Measurements from ENCODE around the gene LEFTY2.

DNA sequence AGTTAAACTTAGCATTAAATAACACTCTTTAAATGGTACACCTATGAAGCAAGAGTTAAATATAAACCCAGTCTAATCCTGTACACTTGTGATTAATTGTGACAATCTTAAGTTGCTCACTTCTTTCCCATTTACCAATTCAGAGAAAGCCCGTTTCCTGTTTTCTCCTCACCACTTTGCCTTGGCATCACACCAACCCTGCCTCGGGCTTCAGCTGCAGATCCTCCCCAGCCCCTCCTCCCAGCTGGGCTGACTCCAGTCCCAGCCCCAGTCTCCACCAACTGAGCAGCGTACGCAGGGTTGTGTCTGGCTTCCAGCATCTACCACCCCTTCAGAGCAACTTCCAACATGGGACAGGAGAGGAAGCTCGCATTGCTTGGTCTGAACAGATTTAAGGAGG, 21.1 kb downstream of the LEFTY2 start:
- TF ChIP-seq CTCF (IDR thresholded peaks at IDR 0.05) (no peak), POLR2AphosphoS5 (IDR thresholded peaks at IDR 0.05) (peak; percentile 84)

All from prostate gland (tissue), 2 donors.